HG03139 (cell line): ENCODE measurements around the gene RUNDC3A.
"Not testable (repeated sequence)": the region's sequence is repeated elsewhere in the genome, so short reads cannot be mapped to it uniquely, and the experiment has no call there.

ENCODE experiments used
- ATAC-seq: cut with Tn5 transposase; IDR thresholded peaks from one replicate; pipeline ENCODE4 v1.9.1; 2021; ENCODE audit not compliant: unreplicated experiment

Gene RUNDC3A

DNA sequence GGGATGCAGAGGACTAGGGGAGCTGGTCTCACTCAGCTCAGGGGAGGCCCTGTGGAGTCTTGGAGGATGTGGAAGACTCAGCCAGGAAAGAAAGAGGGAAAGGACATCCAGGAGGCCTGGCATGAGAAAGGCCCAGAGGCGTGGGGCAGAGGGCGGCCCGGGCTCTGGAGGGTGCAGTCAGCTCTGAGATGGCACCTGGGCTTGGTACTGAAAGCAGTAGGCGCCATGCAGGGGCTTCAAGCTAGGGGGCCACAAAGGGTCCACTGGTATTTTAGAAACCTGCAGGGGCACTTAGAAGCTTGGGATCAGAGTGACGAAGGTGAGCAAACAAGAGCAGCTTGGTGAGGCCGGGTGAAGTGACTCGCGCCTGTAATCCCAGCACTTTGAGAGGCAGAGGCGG is 49.7 kb downstream of the RUNDC3A start:
- ATAC-seq = no peak

DNA sequence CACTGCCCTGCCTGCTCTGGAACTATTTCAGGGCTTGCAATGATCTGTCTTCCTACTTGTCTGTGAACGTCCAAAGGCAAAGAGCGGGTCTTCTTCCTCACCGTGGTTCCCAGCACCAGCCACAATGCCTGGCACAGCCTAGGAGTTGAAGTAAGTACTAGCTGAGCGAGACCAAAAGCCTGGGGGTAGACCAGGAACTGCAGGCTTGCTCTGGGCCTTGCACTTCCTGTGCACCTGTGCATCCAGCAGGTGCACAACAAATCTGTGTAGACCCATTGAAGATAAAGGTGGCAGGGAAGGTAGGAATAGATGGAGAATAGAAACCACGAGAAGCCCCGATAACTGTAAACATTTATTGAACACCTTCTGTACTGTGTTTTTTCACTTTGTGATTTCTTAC is 50.6 kb downstream of the RUNDC3A start:
- no peak for ATAC-seq

DNA sequence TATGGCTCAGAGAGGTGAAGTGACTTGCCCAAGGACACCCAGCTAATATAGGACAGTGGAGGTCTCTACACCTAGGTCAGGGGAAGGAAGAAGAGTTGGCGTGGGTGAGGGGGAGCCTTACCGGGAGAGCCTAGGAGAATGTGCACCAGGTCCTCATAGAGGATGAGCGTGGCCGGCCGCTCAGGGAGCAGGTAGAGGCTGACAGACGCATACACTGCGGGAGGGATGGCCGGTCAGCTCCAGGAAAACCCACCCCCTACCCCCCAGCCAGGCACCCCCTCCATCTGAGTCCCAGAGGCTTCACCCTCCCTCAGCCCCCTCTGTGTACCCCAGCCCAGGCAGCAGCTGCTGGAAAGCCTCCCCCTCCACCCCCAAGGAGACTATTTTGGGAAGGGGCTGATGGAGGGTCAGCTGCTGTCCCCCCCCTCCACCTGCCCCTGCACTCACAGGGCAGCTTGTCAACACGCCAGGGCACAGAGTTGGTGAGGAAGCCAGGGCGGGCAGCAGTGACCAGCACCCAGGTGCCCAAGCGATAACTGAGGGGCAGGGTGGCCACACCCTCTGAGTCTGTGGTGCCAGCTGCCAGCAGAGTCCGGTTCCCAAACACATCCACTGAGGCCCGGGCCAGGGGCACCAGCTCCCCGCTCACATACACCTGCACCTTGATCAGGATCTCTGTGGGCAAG is 51.2 kb downstream of the RUNDC3A start:
- ATAC-seq = no peak

DNA sequence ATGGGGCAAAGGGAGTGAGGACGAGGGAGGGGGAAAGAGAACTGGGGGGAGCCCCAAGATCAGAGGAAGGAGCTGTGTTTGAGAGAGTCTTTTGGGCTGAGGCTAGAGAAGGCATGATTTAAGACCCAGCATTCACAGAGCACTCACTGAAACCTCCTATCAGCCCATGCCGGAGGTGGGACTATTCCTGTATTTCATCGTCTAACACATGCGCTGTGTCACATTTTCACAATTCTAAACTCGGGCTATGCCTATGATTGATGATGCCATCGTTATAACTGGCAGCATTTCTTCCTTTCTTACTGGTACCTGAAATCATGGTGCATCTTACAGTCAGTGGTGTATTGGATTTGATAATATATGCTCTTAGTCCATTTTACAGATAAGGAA is 51.7 kb downstream of the RUNDC3A start:
- ATAC-seq = no peak

DNA sequence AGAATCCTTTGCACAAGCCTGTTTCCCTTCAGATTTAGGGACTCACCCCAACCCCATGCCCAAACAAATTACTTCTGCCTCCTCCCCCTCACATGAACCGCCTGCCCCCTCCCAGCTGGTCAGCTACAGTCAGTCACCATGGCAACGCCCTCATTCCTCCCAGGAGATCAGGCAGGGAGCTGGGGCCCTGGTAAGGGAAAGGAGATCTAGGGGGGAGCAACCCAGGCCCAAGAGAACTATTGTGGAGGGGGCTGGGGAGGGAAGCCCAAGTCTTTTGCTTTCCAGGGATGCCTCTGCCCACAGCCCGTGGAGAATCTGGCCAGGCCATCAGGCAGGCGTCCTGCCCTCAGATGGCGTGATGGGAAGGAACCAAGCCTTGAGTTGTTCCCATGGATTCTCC is 52.4 kb downstream of the RUNDC3A start:
- no peak for ATAC-seq

DNA sequence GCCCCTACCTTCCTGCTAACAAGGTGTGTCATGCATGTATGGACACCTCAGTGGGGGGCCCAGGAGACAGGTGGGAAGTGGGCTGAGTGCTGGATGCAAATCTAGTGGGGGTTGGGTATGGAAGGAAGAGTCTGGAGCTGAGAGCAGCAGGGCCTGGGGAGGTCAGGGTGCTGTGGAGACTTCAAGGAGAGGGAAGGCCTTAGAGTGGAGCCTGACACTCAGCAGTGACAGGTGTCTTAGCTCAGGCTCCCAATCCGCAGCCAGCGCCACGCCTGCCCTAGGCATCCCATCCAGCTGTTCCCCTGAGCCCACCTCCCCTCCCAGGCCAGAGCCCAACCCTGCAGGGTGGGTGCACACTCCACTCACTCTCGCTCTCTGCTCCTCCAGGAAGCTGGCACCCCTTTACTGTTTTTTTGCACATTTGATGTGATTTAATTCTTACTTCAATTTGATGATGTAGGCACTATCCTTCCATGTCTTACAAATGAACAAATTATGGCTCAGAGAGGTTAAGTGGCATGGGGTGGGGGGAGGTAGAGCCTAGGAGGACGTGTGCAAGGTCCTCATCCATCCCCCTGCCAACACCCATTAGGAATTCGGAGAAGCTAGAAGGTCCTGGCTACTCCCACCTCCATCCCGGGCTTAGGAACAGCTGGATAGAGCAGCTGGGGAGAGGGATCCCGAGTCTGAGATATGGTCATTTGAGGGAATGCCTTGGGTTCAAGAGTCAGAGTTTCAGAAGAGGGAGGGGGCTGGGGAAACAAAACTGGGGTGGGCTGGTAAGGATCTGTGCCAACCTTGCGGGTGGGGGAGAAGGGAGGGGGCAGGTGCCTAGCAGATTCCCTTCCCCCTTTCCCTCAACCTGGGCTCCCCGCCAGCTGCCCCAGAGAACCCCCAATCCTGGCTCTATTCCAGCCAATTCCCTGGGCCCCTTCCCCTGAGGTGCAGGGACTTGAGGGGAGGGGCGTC is 53.2 kb downstream of the RUNDC3A start:
- no peak for ATAC-seq

DNA sequence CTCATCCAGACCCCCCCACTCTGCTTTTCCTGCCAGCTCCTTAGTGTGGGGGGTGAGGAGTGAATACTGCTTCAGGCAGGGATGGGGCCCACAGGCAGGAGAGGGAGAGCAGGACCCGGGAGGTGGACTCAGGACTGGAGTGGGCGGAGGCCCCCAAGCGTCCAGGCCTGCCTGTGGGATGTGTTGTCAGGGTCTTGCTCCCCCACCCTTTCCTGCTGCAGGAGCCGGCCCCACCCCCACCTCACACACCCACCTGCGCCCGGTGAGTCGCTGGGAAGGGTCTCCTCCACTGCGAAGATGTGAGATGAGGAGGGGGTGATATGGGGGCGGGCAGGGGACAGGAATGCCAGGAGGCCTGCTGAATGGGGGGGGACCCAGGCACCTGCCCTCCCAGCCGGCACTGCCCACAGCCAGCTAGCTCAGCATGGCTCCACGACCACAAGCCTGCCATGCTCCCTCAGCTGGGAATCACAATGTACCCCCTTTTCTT is 54.1 kb downstream of the RUNDC3A start:
- no peak for ATAC-seq

DNA sequence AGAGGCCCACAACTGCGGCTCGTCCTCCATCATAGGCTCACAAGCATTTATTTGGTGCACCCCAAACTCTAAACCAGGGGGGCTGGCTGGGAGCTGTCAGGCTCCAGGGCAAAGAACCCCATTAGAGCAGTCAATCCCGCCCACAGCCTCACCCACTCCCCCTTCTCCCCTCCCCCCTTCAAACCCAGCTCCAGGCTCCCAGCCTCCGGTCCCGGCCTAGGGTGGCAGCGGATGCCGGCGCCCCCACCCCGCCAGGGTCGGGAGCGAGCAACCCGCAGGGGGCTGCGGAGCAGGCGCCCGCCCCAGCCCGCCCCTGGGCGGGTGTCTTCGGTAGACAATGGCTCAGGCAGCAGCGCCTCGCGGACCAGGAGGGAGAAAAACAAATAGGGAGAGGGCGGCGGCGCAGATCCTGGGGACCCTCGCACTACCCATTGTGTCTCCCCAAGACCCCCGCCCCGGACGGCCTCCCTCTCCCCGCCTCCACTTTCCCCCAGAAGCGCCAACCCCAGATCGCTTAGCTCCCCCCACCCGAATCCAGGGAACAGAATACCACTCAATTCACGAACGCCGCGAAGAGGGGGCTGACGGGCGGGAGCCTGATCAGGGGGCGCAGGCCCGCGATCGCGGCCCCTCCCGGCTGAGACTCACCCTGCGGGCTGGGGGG is 54.7 kb downstream of the RUNDC3A start:
- ATAC-seq = no peak

DNA sequence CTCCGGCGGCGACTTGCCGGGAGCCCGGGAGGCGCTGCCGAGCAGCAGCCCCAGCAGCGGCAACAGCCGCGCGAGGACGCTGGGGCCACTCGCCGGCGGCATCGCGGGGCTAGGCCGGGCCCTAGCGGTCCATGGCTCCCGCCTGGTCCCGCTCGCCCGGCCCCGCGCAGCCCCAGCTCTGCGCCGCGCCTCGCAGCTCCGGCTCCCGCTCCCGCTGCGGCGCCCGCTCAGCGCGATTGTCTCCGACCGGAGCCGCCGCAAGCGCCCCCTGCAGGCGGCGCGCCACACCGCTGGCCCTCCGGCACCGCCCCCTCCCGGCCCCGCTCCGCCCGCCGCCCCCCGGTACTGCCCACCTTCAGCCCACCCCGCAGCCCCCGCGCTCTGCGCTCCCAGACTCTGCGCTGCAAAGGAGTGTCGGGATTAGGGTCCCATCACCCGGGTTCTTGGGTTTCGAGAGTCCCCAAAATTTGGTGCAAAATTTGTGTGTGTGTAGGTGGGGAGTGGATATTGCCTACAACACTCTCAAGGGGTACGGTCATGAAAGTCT is 55.3 kb downstream of the RUNDC3A start, which contains the start of gene FAM171A2:
TSS of gene FAM171A2 (minus strand) at position 241 of the 547 bp plus-strand sequence. CDS start at position 102, 139 bp downstream.
- ATAC-seq = no peak

DNA sequence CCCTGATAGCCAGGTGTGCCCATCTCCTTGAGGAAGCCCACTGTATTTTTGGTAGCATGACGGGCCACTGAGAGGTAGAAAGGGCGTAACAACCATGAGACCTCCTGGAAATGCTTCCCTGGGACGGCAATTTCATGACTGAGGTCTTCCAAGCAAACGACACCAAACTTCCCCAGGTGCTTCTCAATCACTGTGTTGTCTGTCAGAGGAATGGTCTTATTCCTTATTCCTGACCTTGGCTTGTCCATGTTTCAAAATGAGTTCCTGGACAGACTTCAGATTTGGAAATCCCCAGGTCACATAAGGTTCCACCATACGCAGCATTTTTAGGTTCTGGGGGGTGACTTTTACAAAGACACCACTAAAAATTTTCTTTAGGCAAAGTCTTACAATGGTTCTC is 56.6 kb downstream of the RUNDC3A start:
- ATAC-seq = not testable (repeated sequence)

DNA sequence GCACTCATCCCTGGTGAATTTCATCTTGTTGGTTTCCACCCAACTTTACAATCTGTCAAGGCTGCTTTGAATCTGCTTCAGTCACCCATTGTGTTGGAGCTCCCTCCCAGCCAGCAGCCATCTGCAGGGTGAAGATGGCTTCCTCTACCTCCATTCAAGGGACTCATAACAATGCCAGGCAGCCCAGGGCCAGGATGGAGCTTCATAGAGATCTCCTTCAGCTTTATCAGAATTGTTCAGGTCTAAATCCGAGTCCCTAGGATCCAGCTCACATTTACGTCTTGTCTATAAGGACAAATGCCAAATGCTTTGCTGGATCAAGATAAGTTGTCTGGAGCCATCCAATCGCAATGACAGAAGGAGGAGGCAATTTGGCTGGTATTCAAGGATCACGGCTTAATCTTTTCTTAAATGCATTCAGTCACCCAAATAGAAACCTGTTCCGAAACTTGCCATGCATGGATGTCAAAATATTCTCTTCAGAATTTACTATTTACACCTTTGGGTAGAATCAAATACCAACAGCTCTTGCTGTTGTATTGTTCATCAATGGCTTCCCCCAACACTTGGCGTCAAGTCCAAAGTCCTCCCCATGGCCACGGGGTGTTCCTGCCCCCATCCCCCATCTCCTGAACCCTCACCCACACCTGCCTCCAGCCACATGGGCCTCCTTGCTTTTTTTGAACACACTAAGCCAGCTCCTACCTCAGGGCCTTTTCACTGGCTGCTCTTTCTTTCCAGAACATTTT is 59.0 kb downstream of the RUNDC3A start:
- no peak for ATAC-seq
